Measurements from ENCODE around the gene TOLLIP. TPM values are rescaled to one million over a fixed set of nuclear protein-coding genes. Genes with fewer than 3 reads are reported as not detected.
"Not testable (repeated sequence)": the region's sequence is repeated elsewhere in the genome, so short reads cannot be mapped to it uniquely, and the experiment has no call there.

TOLLIP gene
- total and polyA plus RNA-seq, 12 donors: 19.0 to 53.6 (median 42.6) TPM

DNA sequence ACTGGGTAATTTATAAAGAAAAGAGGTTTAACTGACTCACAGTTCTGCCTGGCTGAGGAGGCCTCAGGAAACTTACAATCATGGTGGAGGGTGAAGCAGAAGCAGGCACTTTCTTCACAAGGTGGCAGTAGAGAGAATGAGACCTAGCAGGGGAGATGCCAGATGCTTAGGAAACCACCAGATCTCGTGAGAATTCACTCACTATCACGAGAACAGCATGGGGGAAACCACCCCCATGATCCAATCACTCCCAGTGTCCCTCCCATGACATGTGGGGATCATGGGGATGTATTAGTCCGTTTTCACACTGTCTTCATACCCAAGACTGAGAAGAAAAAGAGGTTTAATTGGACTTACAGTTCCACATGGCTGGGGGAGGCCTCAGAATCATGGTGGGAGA, 45.0 kb downstream of the TOLLIP start:
- Histone ChIP-seq H3K27ac (peak overlapping the region in 1 of 10 donors; percentile 15), H3K4me1 (peaks cover 4 to 24% (median 15%) of the 10 kb centered on the region in 9 donors)
- H3K4me3 ChIP-seq, H3K27me3 ChIP-seq, H3K36me3 ChIP-seq, H3K9me3 ChIP-seq: not testable (repeated sequence)
- ATAC-seq (peak in 1 of 8 donors; percentile 34), DNase-seq (peak in 1 of 2 donors; percentile 29)
- intact Hi-C loops (cut with DNase I): loop anchor here in 2 of 10 donors (10.0 kb wide), 1 partner anchor 250 kb away; no protein-coding TSS in a partner anchor
- peak in 7 of 9 donors; percentile 41 to 60 (median 51) for TF ChIP-seq CTCF (IDR thresholded peaks at IDR 0.05)
- WGBS, 2 donors: 27 to 35% methylated on average over 3 of the region's 3 CpGs

DNA sequence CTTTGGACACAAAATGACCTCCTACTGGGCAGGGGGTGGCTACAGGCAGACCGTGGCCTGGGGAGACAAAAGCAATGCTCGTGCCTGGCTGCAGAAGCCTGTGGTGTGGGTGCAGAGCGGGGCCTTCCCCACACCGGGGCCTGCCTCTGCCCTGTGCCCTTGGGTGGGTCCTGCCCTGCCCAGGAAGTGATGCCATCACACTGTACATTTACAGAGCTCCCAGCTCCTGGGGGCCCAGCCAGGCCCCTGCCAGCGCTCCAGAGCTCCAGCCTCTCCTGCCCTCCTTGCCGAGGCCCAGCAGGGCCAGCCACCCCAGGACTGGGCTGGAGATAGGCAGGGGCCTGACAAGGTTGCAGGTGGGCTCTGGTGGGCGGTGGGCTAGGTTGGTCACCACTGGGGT, 46.4 kb downstream of the TOLLIP start:
- ATAC-seq (peak in 5 of 8 donors; percentile 4 to 18 (median 10)), DNase-seq (peak in 1 of 2 donors; percentile 14)
- H3K27me3 ChIP-seq: no peaks in the 10 kb centered on the region
- H3K36me3 ChIP-seq: no peaks in the 10 kb centered on the region
- peak overlapping the region; percentile 32 to 62 (median 54) for H3K4me3 ChIP-seq
- no peak for TF ChIP-seq CTCF (IDR thresholded peaks at IDR 0.05)
- H3K27ac ChIP-seq: peak overlapping the region in 8 of 10 donors; percentile 39 to 82 (median 76)
- 45 to 48% methylated on average over 7 of the region's 7 CpGs for WGBS, 2 donors
- intact Hi-C loops (cut with DNase I): loop anchor here in 2 of 10 donors (10.0 kb wide), 1 partner anchor 252 kb away; no protein-coding TSS in a partner anchor
- peaks cover 4 to 23% (median 15%) of the 10 kb centered on the region in 9 donors for H3K4me1 ChIP-seq
- H3K9me3 ChIP-seq: no peaks in the 10 kb centered on the region

DNA sequence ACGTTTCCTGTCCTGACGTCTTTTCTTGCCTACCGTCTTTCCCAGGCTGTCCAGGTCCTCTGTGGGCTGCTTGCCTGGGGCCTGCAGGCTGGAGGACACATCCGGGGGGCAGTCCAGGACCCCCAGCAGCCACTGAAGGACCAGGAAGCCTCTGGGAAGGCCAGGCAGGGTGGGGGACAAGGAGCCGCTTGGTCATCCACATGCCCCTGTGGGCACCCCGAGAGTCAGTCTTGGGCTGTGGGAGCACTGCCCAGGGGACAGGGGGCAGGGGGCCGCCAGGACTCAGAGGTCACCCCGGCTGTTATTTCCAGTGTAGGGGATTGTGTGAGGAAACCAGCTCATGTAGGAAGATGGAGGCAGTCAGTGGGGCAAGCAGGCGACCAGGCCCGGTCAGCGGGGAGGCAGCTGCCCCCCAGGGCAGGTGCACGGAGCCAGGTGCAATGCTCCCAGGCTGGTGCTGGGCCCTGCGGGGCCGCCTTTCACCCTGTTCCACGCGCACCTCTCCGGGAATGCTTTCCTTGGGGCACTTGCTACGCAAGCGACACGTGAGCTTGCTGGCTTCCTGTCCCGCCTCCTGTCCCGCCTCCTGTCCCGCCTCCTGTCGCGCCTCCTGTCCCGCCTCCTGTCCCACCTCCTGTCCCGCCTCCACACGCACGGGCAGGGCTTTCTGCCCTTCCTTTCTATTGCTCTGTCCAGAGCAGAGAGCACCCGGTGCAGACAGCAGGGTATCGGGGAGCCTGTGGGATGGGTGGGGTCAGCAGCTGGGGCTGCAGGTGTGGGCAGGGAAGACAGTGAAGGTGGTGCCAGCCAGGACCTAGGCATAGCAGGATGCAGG, 47.0 kb downstream of the TOLLIP start:
- Histone ChIP-seq H3K4me3 (peak overlapping the region; percentile 32 to 62 (median 54)), H3K9me3 (no peaks in the 10 kb centered on the region), H3K36me3 (no peaks in the 10 kb centered on the region), H3K27me3 (no peaks in the 10 kb centered on the region), H3K27ac (peak overlapping the region in 9 of 10 donors; percentile 73 to 85 (median 79)), H3K4me1 (peaks cover 4 to 17% (median 14%) of the 10 kb centered on the region in 9 donors)
- TF ChIP-seq CTCF (IDR thresholded peaks at IDR 0.05): no peak
- intact Hi-C loops (cut with DNase I): loop anchor here in 2 of 10 donors (1.0 to 10.0 kb wide), 2 partner anchors 46 to 252 kb away; no protein-coding TSS in a partner anchor
- WGBS, 2 donors: 16 to 17% methylated on average over 30 to 31 of the region's 31 CpGs
- DNase-seq (peak; percentile 89 to 92), ATAC-seq (peak; percentile 91 to 97 (median 96))

DNA sequence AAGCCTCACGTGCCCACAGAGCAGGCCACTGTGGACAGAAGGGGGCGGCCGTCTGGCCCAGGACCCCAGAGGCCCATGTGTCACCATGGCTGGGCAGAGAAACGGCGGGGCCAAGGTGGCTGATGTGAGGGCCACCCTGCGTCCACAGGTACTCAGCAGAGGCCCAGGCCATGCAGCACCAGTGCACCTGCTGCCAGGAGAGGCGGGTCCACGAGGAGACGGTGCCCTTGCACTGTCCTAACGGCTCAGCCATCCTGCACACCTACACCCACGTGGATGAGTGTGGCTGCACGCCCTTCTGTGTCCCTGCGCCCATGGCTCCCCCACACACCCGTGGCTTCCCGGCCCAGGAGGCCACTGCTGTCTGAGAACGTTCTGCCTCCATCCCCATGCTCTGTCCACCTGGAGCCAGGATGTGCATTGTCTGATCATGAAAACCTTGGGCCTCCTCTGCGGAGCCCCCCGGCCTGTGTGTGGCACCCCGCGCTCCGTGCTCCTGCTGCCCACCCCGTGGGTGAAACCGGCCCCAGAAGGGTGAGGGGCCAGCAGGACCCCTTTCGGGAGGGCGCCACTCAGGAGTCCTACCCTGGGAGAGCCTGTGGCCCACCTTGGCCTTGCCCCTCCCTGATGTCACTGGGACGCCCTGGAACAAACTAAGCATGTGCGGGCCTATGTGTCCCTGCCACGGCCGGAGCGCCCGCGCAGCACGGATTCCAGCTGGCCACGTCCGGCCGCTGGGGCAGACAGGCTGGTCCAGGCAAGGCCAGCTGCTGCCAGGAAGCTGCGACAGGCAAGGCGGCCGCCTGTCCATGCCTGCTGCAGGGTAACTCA, 48.0 kb downstream of the TOLLIP start:
- Histone ChIP-seq H3K27me3 (no peaks in the 10 kb centered on the region), H3K36me3 (no peaks in the 10 kb centered on the region), H3K9me3 (no peaks in the 10 kb centered on the region), H3K4me3 (peak overlapping the region in 4 of 10 donors; percentile 54 to 62 (median 58)), H3K4me1 (peaks cover 4 to 17% (median 14%) of the 10 kb centered on the region in 9 donors), H3K27ac (no peak overlapping the region)
- intact Hi-C loops (cut with DNase I): loop anchor here in 2 of 10 donors (1.0 to 10.0 kb wide), 2 partner anchors 47 to 253 kb away; no protein-coding TSS in a partner anchor
- ATAC-seq (peak in 1 of 8 donors; percentile 9), DNase-seq (no peak)
- TF ChIP-seq CTCF (IDR thresholded peaks at IDR 0.05): no peak
- 93 to 94% methylated on average over 39 of the region's 39 CpGs for WGBS, 2 donors
